Central memory CD4-positive, alpha-beta T cell (primary cell): ENCODE measurements around the gene UNC13C.

Experiments
- DNase-seq: peaks from one replicate; pipeline ENCODE4 v3.0.0; 2022

The UNC13C gene

GRCh38 chr15:54575586-54575985 is 597.3 kb downstream of the UNC13C start:
- no peak for DNase-seq

DNA sequence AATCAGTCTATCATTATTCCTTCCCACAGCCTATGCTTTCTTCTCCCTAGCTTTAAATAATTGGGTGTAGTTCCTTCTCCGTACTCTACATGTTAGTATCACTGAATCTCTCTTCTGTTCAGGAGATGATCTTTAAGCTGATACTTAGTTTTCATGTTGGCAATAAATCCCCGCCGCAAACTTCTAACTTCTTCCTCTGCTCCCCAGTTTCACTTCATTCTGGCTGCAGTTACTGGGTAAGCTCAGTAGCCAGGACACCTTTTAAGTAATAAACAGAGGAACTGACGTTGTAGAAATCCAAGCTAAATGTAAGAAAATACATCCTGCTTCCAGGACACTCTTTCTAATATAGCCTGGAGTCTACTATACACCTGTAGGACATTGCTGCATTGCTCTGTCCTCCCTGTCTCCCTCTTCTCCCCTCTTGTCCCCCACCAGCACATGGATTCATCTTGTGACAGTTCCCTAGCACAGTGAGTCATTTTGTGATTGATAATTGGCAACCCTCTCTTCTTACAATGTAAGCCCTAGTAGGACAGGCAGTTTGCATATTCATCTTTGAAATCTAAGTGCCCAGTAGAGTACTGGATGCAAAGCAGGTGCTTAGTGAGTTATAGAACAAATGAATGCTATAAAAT is 598.2 kb downstream of the UNC13C start:
- no peak for DNase-seq

DNA sequence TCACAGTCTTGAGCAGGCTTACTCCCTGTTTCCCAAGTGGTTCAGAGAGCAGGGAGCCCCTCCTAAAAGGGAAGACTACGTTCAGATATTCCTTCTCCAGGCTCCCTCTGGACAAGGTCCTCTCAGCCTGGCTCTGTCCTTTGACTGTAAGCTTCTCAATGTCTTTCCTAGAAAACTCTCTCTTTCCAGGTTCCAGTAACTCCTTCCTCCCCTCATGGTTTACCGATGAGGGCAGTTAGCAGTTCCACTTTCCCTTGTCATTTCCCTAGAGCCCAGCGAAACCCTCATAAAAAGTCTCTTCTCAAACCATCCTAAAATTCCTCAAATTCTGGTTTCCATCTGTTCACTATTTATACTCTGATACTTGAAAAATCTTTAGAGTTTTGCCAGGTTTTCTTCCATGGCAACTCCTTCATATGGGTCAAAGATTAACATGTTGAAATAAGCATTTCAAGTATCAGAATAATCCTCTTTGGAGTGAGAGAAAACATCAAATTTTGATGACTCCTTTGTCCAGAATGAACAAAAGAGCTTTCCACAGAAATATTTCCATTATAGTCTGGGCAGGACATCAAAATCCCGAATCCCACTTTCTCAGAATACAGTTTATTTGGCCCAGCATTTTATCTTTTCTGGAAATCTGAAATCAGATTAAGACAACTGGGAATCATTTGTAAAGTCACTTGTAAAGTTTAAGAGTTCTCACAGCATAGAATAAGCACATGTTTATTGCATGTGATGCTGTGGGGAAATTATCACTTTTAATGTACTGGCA is 599.4 kb downstream of the UNC13C start:
- no peak for DNase-seq

GRCh38 chr15:54579855-54580254 is 601.6 kb downstream of the UNC13C start:
- DNase-seq: no peak

- no peak for DNase-seq
These were observed 602.4 kb downstream of the UNC13C start for GRCh38 chr15:54580643-54581042.

DNA sequence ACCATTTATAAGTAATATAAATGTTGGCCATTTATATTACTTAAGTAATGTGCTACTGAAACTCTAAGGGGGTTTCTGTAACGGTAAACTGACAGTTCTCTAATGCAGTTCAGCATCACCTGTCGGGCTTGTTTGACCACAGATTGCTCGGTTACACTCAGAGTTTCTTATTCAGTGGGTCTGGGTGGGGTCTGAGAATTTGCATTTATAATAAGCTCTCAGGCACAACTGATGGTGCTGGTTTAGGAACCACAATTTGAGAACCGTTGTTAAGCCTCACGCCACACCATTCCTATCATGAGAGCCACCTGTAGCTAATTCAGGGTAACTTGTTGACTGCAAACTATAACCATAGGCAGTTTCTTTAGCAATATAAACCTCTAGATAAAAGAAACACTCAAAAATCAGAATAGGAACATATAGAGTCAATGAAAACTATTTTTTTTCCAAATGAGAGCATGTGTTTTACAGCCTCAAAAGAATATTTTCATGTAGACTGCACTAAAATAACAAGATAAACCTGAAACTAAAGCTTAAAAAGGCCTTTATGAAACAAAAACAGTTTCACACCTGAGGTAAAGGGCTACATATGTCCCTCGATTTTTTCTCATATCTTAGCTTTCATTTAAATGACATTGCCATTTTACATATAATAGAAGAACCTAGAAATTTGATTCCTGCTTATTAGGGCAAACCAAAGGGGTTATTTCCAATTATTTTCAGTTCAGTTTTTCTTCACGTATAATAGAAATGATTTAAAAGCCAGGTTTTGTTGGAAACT is 604.8 kb downstream of the UNC13C start:
- no peak for DNase-seq

GRCh38 chr15:54585063-54585462 is 606.8 kb downstream of the UNC13C start:
- no peak for DNase-seq

GRCh38 chr15:54594115-54594514 is 615.9 kb downstream of the UNC13C start:
- no peak for DNase-seq

- no peak for DNase-seq
These were observed 621.1 kb downstream of the UNC13C start for GRCh38 chr15:54599386-54599785.

DNA sequence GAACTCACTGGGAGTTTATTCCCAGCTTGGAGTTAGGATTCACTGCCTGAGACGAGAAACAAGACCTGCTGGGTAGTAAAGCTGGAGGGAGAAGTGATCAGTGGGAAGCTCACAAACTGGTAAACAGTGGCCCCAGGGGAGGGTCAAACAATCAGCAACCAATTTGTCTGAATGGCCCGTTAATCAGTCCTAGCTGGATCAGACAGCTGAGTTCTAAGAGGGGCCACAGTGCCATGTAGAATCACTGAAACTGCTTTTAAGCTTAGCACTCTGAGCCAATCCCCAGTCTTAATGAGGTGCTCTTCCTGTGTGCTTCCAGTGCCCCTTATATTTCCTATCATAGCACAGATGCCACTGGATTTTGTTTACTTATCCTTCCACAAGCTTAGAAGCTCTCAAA is 626.8 kb downstream of the UNC13C start:
- no peak for DNase-seq

GRCh38 chr15:54605556-54605955 is 627.3 kb downstream of the UNC13C start:
- DNase-seq: no peak

DNA sequence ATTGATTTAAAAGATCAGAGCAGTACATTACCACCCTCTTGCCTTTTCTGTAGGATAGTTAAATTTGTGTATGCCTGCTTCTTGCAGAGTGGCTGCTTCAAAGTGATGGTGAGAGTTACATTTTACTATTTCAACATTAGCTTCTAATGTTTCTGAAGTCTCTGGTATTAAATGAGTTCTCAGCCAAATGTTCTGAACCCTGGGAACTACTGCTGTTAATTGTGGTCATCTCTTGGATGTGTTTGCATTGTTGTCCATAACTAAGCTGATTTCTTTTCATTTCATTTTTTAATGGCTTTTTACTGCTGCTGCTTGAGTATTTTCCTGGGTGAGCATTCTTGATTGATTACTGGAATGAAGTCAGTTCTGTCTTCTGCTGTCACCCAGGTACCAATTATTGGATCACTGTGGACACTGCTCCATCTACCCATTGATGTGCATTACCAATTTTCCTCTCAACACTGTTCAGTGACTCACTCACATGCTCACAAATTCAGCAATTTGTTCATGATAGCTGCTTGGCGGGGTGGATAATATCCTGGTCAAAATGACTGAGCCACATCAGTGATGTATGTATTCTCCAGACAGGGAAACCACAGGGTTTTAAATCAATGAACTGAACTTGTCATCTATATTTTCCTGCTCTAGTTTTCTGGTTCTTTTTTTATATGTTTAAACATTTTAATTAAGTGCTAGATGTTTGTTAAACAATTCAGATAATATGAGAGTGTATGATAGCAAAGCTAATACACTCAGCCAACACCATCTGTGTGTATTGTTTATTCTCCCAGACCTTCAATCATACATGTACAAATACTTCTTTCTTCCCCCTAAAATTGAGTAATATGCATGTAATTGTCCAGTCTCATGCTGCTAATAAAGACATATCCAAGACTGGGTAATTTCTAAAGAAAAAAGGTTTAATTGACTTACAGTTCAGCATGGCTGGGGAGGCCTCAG is 630.9 kb downstream of the UNC13C start:
- no peak for DNase-seq

DNA sequence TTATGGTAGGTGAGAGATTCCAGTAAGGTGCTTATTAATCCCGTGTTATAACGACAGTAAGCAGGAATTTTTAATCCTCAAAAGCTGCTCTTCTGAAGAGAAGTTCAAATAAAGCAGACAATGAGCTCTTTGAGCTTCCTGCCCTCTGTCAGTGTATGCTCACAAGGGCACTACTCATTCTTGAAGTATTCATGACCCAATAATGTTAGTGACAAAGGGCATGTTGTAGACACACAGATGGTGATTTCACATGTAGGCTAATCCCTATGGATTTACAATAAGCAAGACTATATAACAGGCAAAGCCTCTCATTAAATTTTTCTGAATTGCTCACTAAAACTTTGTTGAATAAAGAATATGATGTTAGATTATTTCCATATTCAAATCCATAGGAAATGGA is 639.9 kb downstream of the UNC13C start:
- no peak for DNase-seq

DNA sequence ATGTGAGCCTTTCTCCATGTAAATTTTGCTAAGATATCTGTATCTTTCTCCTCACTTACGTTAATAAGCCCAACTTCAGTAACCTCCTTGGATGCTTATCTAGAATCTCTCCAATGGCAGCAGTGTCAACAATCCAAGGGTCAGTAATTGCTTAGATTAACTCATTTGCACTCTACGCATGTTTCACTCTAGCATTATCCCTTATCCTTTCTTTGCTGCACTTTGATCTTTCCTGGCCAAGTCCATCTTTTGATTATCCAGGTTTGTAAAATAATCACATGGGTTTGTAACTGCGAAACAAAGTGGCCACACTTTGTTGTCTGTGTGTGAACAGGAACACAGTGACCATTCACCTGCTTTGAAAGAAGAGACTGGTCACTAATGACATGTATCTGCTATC is 640.9 kb downstream of the UNC13C start:
- DNase-seq: no peak

- DNase-seq: no peak
These were observed 642.7 kb downstream of the UNC13C start for GRCh38 chr15:54620916-54621315.

DNA sequence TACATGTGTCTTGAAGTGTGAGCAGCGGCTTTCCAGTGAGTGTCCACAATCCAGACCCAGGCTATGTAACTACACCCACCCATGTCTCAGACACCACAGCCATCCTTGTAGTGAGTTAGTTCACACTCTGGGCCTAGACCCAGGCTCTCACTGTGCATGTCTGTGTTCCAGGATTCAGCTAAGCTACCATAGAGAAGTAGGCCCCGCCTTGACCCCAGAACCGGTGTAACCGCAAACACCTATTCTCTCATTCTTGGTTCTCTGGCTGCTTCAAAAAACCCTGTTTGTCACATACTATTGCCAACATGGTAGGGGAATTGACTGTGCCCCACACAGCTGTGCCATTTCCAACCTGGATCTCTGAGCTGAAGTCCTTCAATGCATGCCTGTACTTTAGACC is 657.9 kb downstream of the UNC13C start:
- no peak for DNase-seq

GRCh38 chr15:54638666-54639065 is 660.4 kb downstream of the UNC13C start:
- DNase-seq: no peak

- DNase-seq: no peak
These were observed 662.6 kb downstream of the UNC13C start for GRCh38 chr15:54640873-54641272.

DNA sequence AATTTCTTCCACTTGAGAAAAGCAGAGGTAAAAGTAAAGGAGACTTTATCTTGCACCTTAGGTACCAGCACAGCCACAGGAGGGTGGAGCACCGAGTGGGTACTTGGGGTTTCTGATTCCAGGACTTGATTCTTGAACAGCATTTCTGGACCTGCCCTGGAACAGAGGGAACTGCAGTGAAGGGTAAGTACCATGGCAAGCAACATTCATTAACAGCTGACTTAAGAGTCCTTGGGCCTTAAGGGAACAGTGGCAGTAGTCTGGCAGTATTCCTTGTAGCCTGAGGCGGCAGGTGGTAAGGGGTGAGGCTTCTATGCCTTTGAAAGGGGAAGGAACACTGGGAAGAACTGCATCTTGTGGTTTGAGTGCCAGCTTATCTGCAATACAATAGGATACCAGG is 666.6 kb downstream of the UNC13C start:
- DNase-seq: no peak

- no peak for DNase-seq
These were observed 681.4 kb downstream of the UNC13C start for GRCh38 chr15:54659646-54660045.

DNA sequence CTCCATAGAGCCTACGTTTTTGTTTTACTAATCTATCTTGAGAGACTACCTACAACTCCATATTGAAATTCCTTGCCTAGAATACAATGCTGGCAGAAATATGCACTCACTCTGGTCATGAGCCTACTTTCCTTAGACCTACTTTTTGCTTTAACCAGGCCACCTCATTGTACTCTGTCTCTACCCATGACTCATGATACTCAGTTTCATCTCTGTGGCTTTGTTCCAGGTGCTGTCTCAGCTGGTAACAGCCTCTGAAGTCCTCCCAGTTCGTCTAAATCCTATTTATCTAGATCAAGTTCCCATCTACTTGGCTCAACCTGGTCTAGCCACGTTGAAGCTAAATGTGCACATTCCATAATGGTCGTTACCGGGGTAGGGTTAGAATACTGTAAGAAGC is 682.1 kb downstream of the UNC13C start:
- DNase-seq: no peak

DNA sequence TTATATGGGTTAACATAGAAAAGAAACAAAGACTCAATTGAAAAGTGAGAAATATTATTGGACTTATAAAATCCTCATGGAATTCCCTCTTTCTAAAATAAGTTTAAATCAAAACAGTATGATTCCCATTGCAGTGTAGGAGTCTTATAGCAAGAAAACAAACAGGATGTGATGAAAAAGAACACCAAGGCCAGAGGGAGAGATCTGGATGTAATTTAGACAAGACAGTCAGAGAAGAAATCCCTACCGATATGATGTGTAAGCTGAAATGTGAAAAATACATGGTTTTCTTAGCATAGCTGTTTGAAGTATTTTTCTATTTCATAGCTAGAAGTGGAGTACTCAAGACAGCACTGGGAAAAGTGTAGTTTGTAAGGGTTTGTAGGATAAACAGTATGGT is 697.0 kb downstream of the UNC13C start:
- DNase-seq: no peak

DNA sequence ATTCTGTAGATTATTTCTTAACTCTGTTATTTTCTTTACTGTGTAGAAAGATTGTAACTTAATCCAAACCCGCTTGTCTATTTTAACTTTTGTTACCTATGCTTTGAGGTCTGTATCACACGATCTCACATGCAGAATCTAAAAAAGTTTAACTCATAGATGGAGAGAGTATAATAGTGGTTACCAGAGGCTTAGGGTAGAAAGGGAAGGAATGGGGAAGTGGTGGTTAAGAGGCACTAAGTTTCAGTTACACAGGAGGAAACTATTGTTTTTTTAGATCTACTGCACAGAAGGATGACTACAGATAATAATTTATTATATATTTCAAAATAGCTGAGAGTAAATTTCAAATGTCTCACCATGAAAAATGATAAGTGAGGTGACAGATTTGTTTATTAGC is 703.3 kb downstream of the UNC13C start:
- DNase-seq: no peak
